K562 (cell line): ENCODE measurements around the gene CPLX3. TPM values are rescaled to one million over a fixed set of nuclear protein-coding genes. Genes with fewer than 3 reads are reported as not detected.
A peak's percentile ranks its signal among the peaks of the same experiment; 100 is the strongest.

Source experiments
- ATAC-seq: fragments of 200-7000 bp; cut with Tn5 transposase; 3 replicates; pipeline ENCODE4 v1.9.1; 2020; ENCODE audit warnings: moderate library complexity
- BruUV-seq: library from RNA; stranded (reverse); fragments of 400-500 nt; replicated peaks from 2 replicates; lab custom pipeline; 2021; lab: Mats Ljungman, UMichigan
- CTCF ChIA-PET: fragments of 300-600 bp; formaldehyde crosslinking; extraction: SDS; loops from one replicate; lab custom pipeline; 2021; ENCODE audit warnings: low intra/inter-chr PET ratio; lab: Yijun Ruan, JAX
- POLR2A ChIA-PET: fragments of 300-600, 350-650 bp; sonication (Branson Sonifier 250); formaldehyde crosslinking; extraction: SDS; loops from one replicate; lab custom pipeline; 2021; ENCODE audit warnings: antibody characterized with exemption, inconsistent platforms; lab: Yijun Ruan, JAX
- DNase-seq, 4 experiments: peaks; one replicate each; pipeline versions ENCODE4 v3.0.0 to v3.0.0-alpha.2; 2011 to 2018; ENCODE audit warnings: low spot score in 3 of 4, mixed read lengths in 3 of 4; ENCODE audit errors: extremely low read depth in 1 of 4
- FAIRE-seq: peaks from 2 replicates; lab custom pipeline; 2011; peaks lifted over from hg19 to GRCh38; lab: Jason Lieb, UNC
- H2AFZ ChIP-seq: 2 replicates; pipeline ENCODE4 v1.6.0; 2011; ENCODE audit warnings: low read depth, low read length, control low read depth, inconsistent platforms
- H3K27ac ChIP-seq: fragments of 200-600 bp; 3 replicates; pipeline ENCODE4 v1.8.0; 2011; ENCODE audit warnings: low read depth, mild to moderate bottlenecking, control low read depth, inconsistent platforms, low read length, moderate library complexity, mixed read lengths; ENCODE audit errors: extremely low read depth
- H3K27me3 ChIP-seq, 2 experiments: fragments of 300-600 bp in 1 of 2; 2 replicates in 1 of 2; 3 replicates in 1 of 2; pipeline versions ENCODE4 v1.6.0 to v1.8.0; 2011; ENCODE audit warnings: inconsistent platforms in 2 of 2, low read length in 2 of 2, mild to moderate bottlenecking in 1 of 2, mixed read lengths in 1 of 2, moderate library complexity in 1 of 2; ENCODE audit not compliant: control insufficient read depth in 2 of 2, insufficient read depth in 2 of 2
- H3K36me3 ChIP-seq: fragments of 300-600 bp; 3 replicates; pipeline ENCODE4 v1.8.0; 2011; ENCODE audit warnings: mild to moderate bottlenecking, low read length, inconsistent platforms; ENCODE audit not compliant: control insufficient read depth, insufficient read depth
- H3K4me1 ChIP-seq, 2 experiments: fragments of 200-600 bp in 1 of 2; replicated peaks in 1 of 2; 2 replicates in 1 of 2; 3 replicates in 1 of 2; pipeline versions ENCODE4 v1.5.1 to v1.8.0; 2011; ENCODE audit warnings: inconsistent platforms in 2 of 2, low read length in 2 of 2, mild to moderate bottlenecking in 1 of 2, mixed read lengths in 1 of 2, moderate library complexity in 1 of 2; ENCODE audit not compliant: control insufficient read depth in 2 of 2, insufficient read depth in 2 of 2
- H3K4me2 ChIP-seq: 2 replicates; pipeline ENCODE4 v1.6.1; 2011; ENCODE audit warnings: low read length, control low read depth, inconsistent platforms, mixed read lengths; ENCODE audit not compliant: insufficient read depth
- H3K4me3 ChIP-seq: fragments of 200-600 bp; sonication (generic), shearing (Covaris generic); 2 replicates; pipeline ENCODE4 v1.5.1; 2016; ENCODE audit warnings: control low read depth, inconsistent platforms
- H3K79me2 ChIP-seq: fragments of 200-600 bp; 3 replicates; pipeline ENCODE4 v1.8.0; 2011; ENCODE audit warnings: low read length, inconsistent platforms; ENCODE audit not compliant: control insufficient read depth, insufficient read depth
- H3K9ac ChIP-seq, 2 experiments: 2 replicates each; pipeline versions ENCODE4 v1.6.0 to v1.6.1; 2011; ENCODE audit warnings: low read depth in 2 of 2, low read length in 2 of 2, control low read depth in 1 of 2, inconsistent platforms in 1 of 2, mild to moderate bottlenecking in 1 of 2, mixed read lengths in 1 of 2; ENCODE audit not compliant: insufficient read depth in 1 of 2
- H3K9me1 ChIP-seq: one replicate; pipeline ENCODE4 v1.6.0; 2011; ENCODE audit warnings: inconsistent platforms, mild to moderate bottlenecking, low read length, moderate library complexity; ENCODE audit not compliant: control insufficient read depth, insufficient read depth
- H3K9me3 ChIP-seq: replicated peaks from 2 replicates; pipeline ENCODE4 v1.5.1; 2011; ENCODE audit warnings: low read depth, low read length, inconsistent platforms; ENCODE audit not compliant: control insufficient read depth, insufficient read depth
- H4K20me1 ChIP-seq: replicated peaks from 2 replicates; pipeline ENCODE4 v1.6.1; 2011; ENCODE audit warnings: low read length, inconsistent platforms, mixed read lengths; ENCODE audit not compliant: control insufficient read depth, insufficient read depth
- BCL6 ChIP-seq: fragments of 250-450 bp; sonication (Bioruptor Pico); IDR thresholded peaks from 2 replicates; pipeline ENCODE4 v1.4.0; 2020
- ETS2 ChIP-seq: IDR thresholded peaks from 2 replicates; pipeline ENCODE4 v1.6.1; 2016; ENCODE audit warnings: borderline replicate concordance, missing genetic modification characterization, mild to moderate bottlenecking, moderate library complexity, missing compliant biosample characterization; ENCODE audit not compliant: poor library complexity, severe bottlenecking
- WGBS: fragments of 100-300 bp; shearing (Covaris generic); methylation state at CpG from one replicate; pipeline ENCODE4 v1.1.6; 2016; ENCODE audit warnings: low coverage, mixed read lengths; ENCODE audit not compliant: insufficient coverage; ENCODE audit errors: missing lambda C conversion rate; 5-methylcytosine and 5-hydroxymethylcytosine counted together
- in situ Hi-C: fragments of 300-500 bp; cut with MboI; formaldehyde crosslinking; loops from 4 replicates; pipeline ENCODE4 v1.15.0; 2018; ENCODE audit warnings: inconsistent platforms, mixed read lengths
- intact Hi-C: fragments of 100-400 bp; cut with micrococcal nuclease; formaldehyde crosslinking; loops from 2 replicates; pipeline ENCODE4 v1.14.2; 2022
- polyA plus RNA-seq, 8 experiments: library from polyadenylated mRNA; depleted of rRNA in 4 of 8; stranded (reverse) in 5 of 8; unstranded in 3 of 8; fragments of >200 nt; fragmentation: Nextera tagmentation in 2 of 8; fragmentation: Illumina TruSeq in 1 of 8; extraction: Ambion mirVana in 2 of 8; extraction: Trizol in 1 of 8; gene quantifications; 2 replicates each; pipeline versions ENCODE4 v1.2.1 to v1.2.3, GENCODE V29; 2011 to 2014; ENCODE audit warnings: inconsistent platforms in 1 of 8, missing spikeins in 1 of 8
- total RNA-seq, 7 experiments: library from RNA; depleted of rRNA in 6 of 7; stranded (reverse); fragments of >200 nt in 6 of 7; fragmentation: Illumina TruSeq in 2 of 7; extraction: Trizol in 2 of 7; gene quantifications; 2 replicates each; pipeline versions ENCODE4 v1.2.1 to v1.2.3, GENCODE V29; 2011 to 2021; ENCODE audit warnings: low replicate concordance in 1 of 7
- TF ChIP-seq, protein P1 (sequence below): fragments of 200-800 bp; sonication (Bioruptor generic); IDR thresholded peaks from 2 replicates; pipeline ENCODE4 v1.6.1; 2016; ENCODE audit warnings: missing genetic modification characterization, missing compliant biosample characterization

The CPLX3 gene
- total and polyA plus RNA-seq, 9 of the 15 experiments (the other 6 are each of a cell fraction or from before 2014, with no cell fraction given): not detected

DNA sequence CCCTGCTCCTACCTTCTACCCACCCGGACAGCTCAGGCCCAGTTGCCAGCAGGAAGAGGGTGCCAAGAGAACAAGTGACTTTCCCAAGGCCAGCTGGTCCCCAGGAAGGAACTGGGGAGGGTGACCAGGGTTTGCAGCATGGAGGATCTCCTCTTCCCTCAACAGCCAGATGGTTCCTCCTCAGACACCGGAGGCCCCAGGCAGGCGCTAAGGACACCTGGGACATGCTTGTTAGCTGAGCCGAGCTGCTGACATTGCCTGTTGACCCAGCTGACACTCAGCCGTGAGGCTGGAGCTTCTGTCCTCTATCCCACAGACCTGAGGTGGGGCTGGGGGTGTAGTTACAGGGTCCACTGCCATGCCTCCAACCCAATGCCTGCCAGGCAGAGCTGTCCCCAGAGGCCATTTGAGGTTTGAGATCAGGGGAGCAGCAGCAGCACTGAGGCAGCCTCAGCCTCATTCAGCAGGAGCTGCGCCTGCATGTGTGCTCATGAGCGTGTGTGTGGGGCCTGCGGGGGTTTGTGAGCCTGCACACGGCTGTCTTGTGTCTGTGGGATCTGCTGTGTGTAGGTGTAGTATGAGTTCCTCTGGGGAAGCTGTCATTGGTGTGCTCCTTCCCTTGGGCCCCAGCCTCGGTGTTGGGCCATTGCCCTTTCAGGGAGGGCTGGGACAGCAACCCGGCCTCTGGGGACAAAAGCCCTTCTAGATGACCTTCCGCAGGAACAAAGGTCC lies 7.1 kb downstream of the CPLX3 start:
- H4K20me1 ChIP-seq: peaks cover 6% of the 10 kb centered on the region; the same call in 1 of the 2 replicates
- H3K9me3 ChIP-seq: no peaks in the 10 kb centered on the region
- DNase-seq (no peak), ATAC-seq (no peak), FAIRE-seq (no peak)
- H3K4me1 ChIP-seq: peaks cover 0 to 17% of the 10 kb centered on the region in 2 experiments; a peak in 1 of 5 replicates
- in situ Hi-C loops (no loop called here), intact Hi-C loops (no loop called here)
- H3K4me2 ChIP-seq: no peak overlapping the region
- H3K79me2 ChIP-seq: no peaks in the 10 kb centered on the region
- H3K9ac ChIP-seq: peak overlapping the region in 1 of 2 experiments; percentile 27; a peak in 1 of 4 replicates
- ChIA-PET POLR2A (interaction anchor here (0.6 to 0.8 kb wide), 3 partner anchors 14 to 81 kb away, joined by 3 read pairs; no protein-coding TSS in a partner anchor), CTCF (no interaction called here)
- TF ChIP-seq, protein P1, sequence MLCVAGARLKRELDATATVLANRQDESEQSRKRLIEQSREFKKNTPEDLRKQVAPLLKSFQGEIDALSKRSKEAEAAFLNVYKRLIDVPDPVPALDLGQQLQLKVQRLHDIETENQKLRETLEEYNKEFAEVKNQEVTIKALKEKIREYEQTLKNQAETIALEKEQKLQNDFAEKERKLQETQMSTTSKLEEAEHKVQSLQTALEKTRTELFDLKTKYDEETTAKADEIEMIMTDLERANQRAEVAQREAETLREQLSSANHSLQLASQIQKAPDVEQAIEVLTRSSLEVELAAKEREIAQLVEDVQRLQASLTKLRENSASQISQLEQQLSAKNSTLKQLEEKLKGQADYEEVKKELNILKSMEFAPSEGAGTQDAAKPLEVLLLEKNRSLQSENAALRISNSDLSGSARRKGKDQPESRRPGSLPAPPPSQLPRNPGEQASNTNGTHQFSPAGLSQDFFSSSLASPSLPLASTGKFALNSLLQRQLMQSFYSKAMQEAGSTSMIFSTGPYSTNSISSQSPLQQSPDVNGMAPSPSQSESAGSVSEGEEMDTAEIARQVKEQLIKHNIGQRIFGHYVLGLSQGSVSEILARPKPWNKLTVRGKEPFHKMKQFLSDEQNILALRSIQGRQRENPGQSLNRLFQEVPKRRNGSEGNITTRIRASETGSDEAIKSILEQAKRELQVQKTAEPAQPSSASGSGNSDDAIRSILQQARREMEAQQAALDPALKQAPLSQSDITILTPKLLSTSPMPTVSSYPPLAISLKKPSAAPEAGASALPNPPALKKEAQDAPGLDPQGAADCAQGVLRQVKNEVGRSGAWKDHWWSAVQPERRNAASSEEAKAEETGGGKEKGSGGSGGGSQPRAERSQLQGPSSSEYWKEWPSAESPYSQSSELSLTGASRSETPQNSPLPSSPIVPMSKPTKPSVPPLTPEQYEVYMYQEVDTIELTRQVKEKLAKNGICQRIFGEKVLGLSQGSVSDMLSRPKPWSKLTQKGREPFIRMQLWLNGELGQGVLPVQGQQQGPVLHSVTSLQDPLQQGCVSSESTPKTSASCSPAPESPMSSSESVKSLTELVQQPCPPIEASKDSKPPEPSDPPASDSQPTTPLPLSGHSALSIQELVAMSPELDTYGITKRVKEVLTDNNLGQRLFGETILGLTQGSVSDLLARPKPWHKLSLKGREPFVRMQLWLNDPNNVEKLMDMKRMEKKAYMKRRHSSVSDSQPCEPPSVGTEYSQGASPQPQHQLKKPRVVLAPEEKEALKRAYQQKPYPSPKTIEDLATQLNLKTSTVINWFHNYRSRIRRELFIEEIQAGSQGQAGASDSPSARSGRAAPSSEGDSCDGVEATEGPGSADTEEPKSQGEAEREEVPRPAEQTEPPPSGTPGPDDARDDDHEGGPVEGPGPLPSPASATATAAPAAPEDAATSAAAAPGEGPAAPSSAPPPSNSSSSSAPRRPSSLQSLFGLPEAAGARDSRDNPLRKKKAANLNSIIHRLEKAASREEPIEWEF (CRISPR knock-in tag): no peak
- TF ChIP-seq BCL6 (CRISPR knock-in tag) (no peak), ETS2 (tag) (no peak)
- H3K27ac ChIP-seq: no peak overlapping the region
- H3K9me1 ChIP-seq: no peaks in the 10 kb centered on the region
- BruUV-seq: no TSS peak
- H3K27me3 ChIP-seq: peaks cover 0 to 17% of the 10 kb centered on the region in 2 experiments; a peak in 3 of 5 replicates
- H3K4me3 ChIP-seq: no peak overlapping the region
- no peak overlapping the region for H2AFZ ChIP-seq
- WGBS: 48% methylated on average over 12 of the region's 12 CpGs
- H3K36me3 ChIP-seq: peaks cover 27% of the 10 kb centered on the region; the same call in 1 of the 3 replicates
